ENCODE measurements around the gene MED22.
"Not testable (repeated sequence)": the region's sequence is repeated elsewhere in the genome, so short reads cannot be mapped to it uniquely, and the experiment has no call there.

The MED22 gene

GRCh38 chr9:133305731-133306130 lies 42.2 kb downstream of the MED22 start:
- H3K4me3 ChIP-seq (ENCODE audit: low read length) = no peak overlapping the region
- no peak for TF ChIP-seq CTCF (IDR thresholded peaks at IDR 0.05; ENCODE audit: insufficient read depth, low read depth, low read length, missing control alignments)
- no peak for DNase-seq (ENCODE audit: low read depth)

- DNase-seq (ENCODE audit: low read depth) = no peak
- no peak for TF ChIP-seq CTCF (IDR thresholded peaks at IDR 0.05; ENCODE audit: insufficient read depth, low read depth, low read length, missing control alignments)
- H3K4me3 ChIP-seq (ENCODE audit: low read length) = no peak overlapping the region
Measured at GRCh38 chr9:133304477-133305377, 43.2 kb downstream of the MED22 start.

GRCh38 chr9:133304158-133304470 lies 43.8 kb downstream of the MED22 start:
- no peak for TF ChIP-seq CTCF (IDR thresholded peaks at IDR 0.05; ENCODE audit: insufficient read depth, low read depth, low read length, missing control alignments)
- DNase-seq (ENCODE audit: low read depth) = no peak
- no peak overlapping the region for H3K4me3 ChIP-seq (ENCODE audit: low read length)

GRCh38 chr9:133303266-133304157 lies 44.4 kb downstream of the MED22 start:
- H3K4me3 ChIP-seq (ENCODE audit: low read length) = no peak overlapping the region

GRCh38 chr9:133301253-133302230 lies 46.4 kb downstream of the MED22 start:
- TF ChIP-seq CTCF (IDR thresholded peaks at IDR 0.05; ENCODE audit: insufficient read depth, low read depth, low read length, missing control alignments) = no peak
- DNase-seq (ENCODE audit: low read depth) = no peak
- H3K4me3 ChIP-seq (ENCODE audit: low read length) = no peak overlapping the region

More at GRCh38 chr9:133303266-133304157, 44.4 kb downstream of the MED22 start:
- DNase-seq (ENCODE audit: low read depth) = no peak
- TF ChIP-seq CTCF (IDR thresholded peaks at IDR 0.05; ENCODE audit: insufficient read depth, low read depth, low read length, missing control alignments) = no peak

- not testable (repeated sequence) for H3K4me3 ChIP-seq (ENCODE audit: low read length)
Measured at GRCh38 chr9:133299996-133300395, 47.9 kb downstream of the MED22 start.

More at GRCh38 chr9:133299996-133300395, 47.9 kb downstream of the MED22 start:
- not testable (repeated sequence) for DNase-seq (ENCODE audit: low read depth)

Data from epithelial cell of esophagus (primary cell).